C4-2B (cell line): Measurements from ENCODE around the gene CEP68.

Experiments
- H3K27ac ChIP-seq: fragments of 450-650 bp; 2 replicates; pipeline ENCODE4 v1.5.1; 2017
- CTCF ChIP-seq: fragments of 450-650 bp; conservative IDR thresholded peaks from 2 replicates; pipeline ENCODE4 v1.5.1; 2017; ENCODE audit warnings: mild to moderate bottlenecking
- ZFX ChIP-seq: fragments of 450-650 bp; IDR thresholded peaks from 2 replicates; pipeline ENCODE4 v1.6.1; 2017

The CEP68 gene

GRCh38 chr2:65134158-65134557 lies 77.9 kb downstream of the CEP68 start:
- no peak overlapping the region for H3K27ac ChIP-seq
- TF ChIP-seq CTCF, result no peak
- no peak for TF ChIP-seq ZFX

DNA sequence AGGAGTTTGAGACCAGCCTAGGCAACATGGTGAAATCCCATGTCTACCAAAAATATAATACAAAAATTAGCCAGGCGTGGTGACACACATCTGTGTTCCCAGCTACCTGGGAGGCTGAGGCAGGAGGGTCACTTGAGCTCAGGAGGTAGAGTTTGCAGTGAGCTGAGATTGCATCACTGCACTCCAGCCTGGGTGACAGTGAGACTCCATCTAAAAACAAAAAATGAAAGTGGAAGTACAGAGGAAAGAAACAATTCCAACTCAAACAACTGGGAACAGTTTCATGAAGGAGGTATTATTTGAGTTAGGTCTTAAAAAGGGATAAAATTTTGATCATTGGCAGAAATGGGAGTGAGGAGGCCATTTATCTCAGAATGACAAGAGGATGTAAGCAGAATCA lies 80.0 kb downstream of the CEP68 start:
- peak overlapping the region; percentile 44 for H3K27ac ChIP-seq
- TF ChIP-seq CTCF (no peak), ZFX (no peak)
